HepG2 (cell line): Measurements from ENCODE around the gene AFF1. TPM values are rescaled to one million over a fixed set of nuclear protein-coding genes. Genes with fewer than 3 reads are reported as not detected.

ENCODE experiments used
- ARNT ChIP-seq: fragments of 450-650 bp; IDR thresholded peaks from 2 replicates; pipeline ENCODE4 v1.6.1; 2017
- GLMP ChIP-seq: sonication (generic); formaldehyde crosslinking; IDR thresholded peaks from 2 replicates; pipeline ENCODE4 v1.9.0; 2021; ENCODE audit warnings: missing genetic modification reagents, mild to moderate bottlenecking, borderline replicate concordance
- HNF4A ChIP-seq: sonication (generic); formaldehyde crosslinking; IDR thresholded peaks from 2 replicates; pipeline ENCODE4 v1.4.0; 2020; ENCODE audit warnings: missing genetic modification reagents
- MXD1 ChIP-seq: sonication (generic); formaldehyde crosslinking; IDR thresholded peaks from 2 replicates; pipeline ENCODE4 v1.4.0; 2020; ENCODE audit warnings: mild to moderate bottlenecking, missing genetic modification reagents
- NBN ChIP-seq: fragments of 450-650 bp; conservative IDR thresholded peaks from 2 replicates; pipeline ENCODE4 v1.6.1; 2017
- ZEB1 ChIP-seq: IDR thresholded peaks from 2 replicates; pipeline ENCODE4 v1.6.1; 2012; ENCODE audit warnings: mild to moderate bottlenecking, low read depth, inconsistent platforms; ENCODE audit not compliant: insufficient replicate concordance
- ZNF136 ChIP-seq: sonication (generic); formaldehyde crosslinking; IDR thresholded peaks from 2 replicates; pipeline ENCODE4 v1.8.1; 2022; ENCODE audit warnings: low read depth, mild to moderate bottlenecking, moderate library complexity, missing genetic modification reagents
- ZNF564 ChIP-seq: sonication (generic); formaldehyde crosslinking; IDR thresholded peaks from 2 replicates; pipeline ENCODE4 v1.8.1; 2023; ENCODE audit warnings: mild to moderate bottlenecking, missing genetic modification reagents
- ZNF576 ChIP-seq: sonication (generic); formaldehyde crosslinking; IDR thresholded peaks from 2 replicates; pipeline ENCODE4 v1.4.0; 2020; ENCODE audit warnings: mild to moderate bottlenecking, missing genetic modification reagents
- ZNF687 ChIP-seq: sonication (generic); formaldehyde crosslinking; IDR thresholded peaks from 2 replicates; pipeline ENCODE4 v1.5.1; 2020; ENCODE audit warnings: mild to moderate bottlenecking, missing genetic modification reagents, moderate library complexity
- polyA plus RNA-seq, 8 experiments: library from polyadenylated mRNA; depleted of rRNA in 3 of 8; stranded (reverse) in 7 of 8; unstranded in 1 of 8; fragments of >200 nt; fragmentation: Illumina TruSeq in 4 of 8; extraction: Trizol in 4 of 8; gene quantifications; 2 replicates each; pipeline versions ENCODE4 v1.2.1 to v1.2.3, GENCODE V29; 2011 to 2016; ENCODE audit warnings: low read depth in 4 of 8, missing spikeins in 1 of 8, mixed read lengths in 1 of 8; ENCODE audit not compliant: insufficient read depth in 1 of 8
- total RNA-seq, 5 experiments: library from RNA; depleted of rRNA; stranded (reverse); fragments of >200 nt; fragmentation: Illumina TruSeq; extraction: Trizol; gene quantifications; 2 replicates each; pipeline ENCODE4 v1.2.3, GENCODE V29; 2016; ENCODE audit warnings: low read depth in 1 of 5
- TF ChIP-seq, protein P1 (sequence below): sonication (generic); formaldehyde crosslinking; IDR thresholded peaks from 2 replicates; pipeline ENCODE4 v1.5.0; 2020; ENCODE audit warnings: missing genetic modification reagents

The AFF1 gene
- total and polyA plus RNA-seq, 2 of the 13 experiments (the other 11 are each of a cell fraction or from before 2014, with no cell fraction given) = 15.5 to 15.9 TPM

- no peak; the same call in 1 of the 2 replicates for TF ChIP-seq ZNF687
- no peak for TF ChIP-seq ARNT
- 0 out of 2 replicates have a peak, but pooled peaks have one; percentile 39 for TF ChIP-seq MXD1 (CRISPR knock-in tag)
- TF ChIP-seq GLMP (CRISPR knock-in tag) = no peak
- TF ChIP-seq ZNF576 (CRISPR knock-in tag) = no peak
- peak; percentile 89 for TF ChIP-seq HNF4A (CRISPR knock-in tag)
- TF ChIP-seq, protein P1, sequence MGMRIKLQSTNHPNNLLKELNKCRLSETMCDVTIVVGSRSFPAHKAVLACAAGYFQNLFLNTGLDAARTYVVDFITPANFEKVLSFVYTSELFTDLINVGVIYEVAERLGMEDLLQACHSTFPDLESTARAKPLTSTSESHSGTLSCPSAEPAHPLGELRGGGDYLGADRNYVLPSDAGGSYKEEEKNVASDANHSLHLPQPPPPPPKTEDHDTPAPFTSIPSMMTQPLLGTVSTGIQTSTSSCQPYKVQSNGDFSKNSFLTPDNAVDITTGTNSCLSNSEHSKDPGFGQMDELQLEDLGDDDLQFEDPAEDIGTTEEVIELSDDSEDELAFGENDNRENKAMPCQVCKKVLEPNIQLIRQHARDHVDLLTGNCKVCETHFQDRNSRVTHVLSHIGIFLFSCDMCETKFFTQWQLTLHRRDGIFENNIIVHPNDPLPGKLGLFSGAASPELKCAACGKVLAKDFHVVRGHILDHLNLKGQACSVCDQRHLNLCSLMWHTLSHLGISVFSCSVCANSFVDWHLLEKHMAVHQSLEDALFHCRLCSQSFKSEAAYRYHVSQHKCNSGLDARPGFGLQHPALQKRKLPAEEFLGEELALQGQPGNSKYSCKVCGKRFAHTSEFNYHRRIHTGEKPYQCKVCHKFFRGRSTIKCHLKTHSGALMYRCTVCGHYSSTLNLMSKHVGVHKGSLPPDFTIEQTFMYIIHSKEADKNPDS = 0 out of 2 replicates have a peak, but pooled peaks have one; percentile 35
- no peak for TF ChIP-seq NBN
- no peak for TF ChIP-seq ZNF564 (CRISPR knock-in tag)
- TF ChIP-seq ZEB1 = no peak
- no peak for TF ChIP-seq ZNF136 (CRISPR knock-in tag)
Observed at GRCh38 chr4:86935853-86936733, 1.3 kb downstream of the AFF1 start (continued).
